ENCODE data around the gene NGLY1. TPM values are rescaled to one million over a fixed set of nuclear protein-coding genes. Genes with fewer than 3 reads are reported as not detected.

The NGLY1 gene
- total RNA-seq, 2 experiments from 2014 or later: 86.1 to 135 TPM

DNA sequence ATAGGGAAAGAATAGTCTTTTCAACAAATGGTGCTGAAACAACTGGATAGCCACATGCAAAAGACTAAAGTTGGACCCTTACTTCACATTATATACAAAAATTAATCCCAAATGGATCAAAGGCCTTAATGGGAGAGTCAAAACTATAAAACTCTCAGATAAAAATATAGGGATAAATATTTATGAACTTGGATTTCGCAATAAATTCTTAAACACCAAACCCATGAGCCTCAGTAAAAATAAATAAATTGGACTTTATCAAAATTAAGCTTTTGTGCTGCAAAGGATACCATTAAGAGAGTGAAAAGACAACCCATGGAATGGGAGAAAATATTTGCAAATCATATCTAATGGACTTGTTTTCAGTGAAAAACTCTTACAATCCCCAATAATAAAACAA, 99.8 kb downstream of the NGLY1 start:
- Mint-ChIP-seq H3K4me1 (no peaks in the 10 kb centered on the region), H3K4me3 (no peak overlapping the region), H3K27ac (no peak overlapping the region), H3K9me3 (ENCODE audit: low read depth) (no peaks in the 10 kb centered on the region), H3K27me3 (peaks cover 2% of the 10 kb centered on the region), H3K36me3 (ENCODE audit: low read depth) (no peaks in the 10 kb centered on the region)
- intact Hi-C loops (cut with DNase I, micrococcal nuclease): no loop called here
- POLR2A ChIA-PET: no interaction called here
- ATAC-seq (no peak), DNase-seq (no peak)
- CTCF ChIA-PET: no interaction called here

DNA sequence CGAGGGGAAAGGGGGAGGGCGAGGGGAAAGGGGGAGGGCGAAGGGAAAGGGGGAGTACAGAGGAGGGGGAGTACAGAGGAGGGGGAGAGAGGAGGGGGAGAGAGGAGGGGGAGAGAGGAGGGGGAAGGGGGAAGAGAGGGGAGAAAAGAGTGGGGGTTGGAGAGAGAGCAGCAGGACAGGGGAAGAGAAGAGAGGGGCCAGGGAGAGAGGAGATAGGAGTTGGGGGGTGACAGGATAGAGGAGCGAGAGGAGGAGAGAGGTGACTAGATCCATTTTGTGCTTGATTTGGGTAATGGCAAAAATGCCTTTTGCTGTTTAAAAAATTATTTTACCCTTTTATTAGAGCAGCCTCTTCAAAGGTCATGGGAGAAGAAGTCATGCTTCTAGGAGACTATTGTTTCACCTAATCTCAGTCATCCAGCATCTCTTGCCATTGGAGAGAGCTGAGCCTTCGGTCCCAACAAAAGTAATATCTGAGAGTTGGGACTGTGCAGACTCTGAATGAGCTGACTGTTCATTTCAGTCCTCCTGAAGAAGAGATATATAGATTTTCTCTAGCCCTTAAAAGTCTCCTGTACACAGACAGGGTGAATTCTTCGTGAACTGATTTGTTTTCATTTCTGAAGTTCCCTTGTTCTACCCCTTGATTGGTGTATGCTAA, 103.5 kb downstream of the NGLY1 start:
- no peak for ATAC-seq
- Mint-ChIP-seq H3K4me3 (no peak overlapping the region), H3K9me3 (ENCODE audit: low read depth) (no peaks in the 10 kb centered on the region), H3K27me3 (no peaks in the 10 kb centered on the region), H3K27ac (no peak overlapping the region), H3K4me1 (no peaks in the 10 kb centered on the region), H3K36me3 (ENCODE audit: low read depth) (no peaks in the 10 kb centered on the region)
- POLR2A ChIA-PET: no interaction called here
- CTCF ChIA-PET: no interaction called here
- intact Hi-C loops (cut with DNase I, micrococcal nuclease): no loop called here
- no peak for DNase-seq

DNA sequence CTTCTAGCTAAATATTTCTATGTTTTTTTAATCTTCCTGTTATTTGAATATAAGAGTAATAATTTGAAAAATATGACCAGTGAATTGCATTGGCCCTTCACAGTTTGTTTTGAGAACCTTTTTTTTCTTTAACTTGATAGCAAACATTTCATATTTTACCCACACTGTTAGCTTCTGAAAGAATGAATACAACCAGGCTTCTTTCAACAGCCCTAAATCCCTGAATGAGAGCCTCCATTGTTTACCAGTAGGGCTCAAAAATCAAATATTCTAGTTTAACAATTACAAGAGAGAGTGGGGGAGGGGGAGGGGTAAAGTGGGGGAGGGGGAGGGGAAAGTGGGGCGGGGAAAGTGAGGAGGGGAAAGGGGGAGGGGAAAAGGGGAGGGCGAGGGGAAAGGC, 104.1 kb downstream of the NGLY1 start:
- no peaks in the 10 kb centered on the region for H3K27me3 Mint-ChIP-seq

DNA sequence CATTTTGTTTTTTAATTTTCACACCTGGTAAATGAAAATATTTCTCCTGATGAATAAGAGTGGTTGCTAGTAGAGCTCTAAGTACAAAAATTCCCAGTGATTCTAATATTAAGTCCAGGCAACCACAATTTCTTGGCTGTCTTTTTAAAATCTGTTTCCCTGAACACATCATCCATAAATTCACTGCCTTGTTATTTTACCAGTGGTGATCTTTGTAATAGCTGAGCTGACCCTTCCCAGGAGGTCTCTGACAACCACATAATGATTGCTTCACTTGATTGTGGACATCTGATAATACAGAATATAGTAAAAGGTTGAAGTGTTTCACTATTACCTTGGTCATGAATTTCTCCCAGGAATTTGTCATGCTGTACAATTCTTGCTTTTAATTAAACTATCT, 104.7 kb downstream of the NGLY1 start:
- no peaks in the 10 kb centered on the region for H3K4me1 Mint-ChIP-seq
- intact Hi-C loops (cut with DNase I, micrococcal nuclease): no loop called here

More for the DNA sequence above, 104.1 kb downstream of the NGLY1 start:
- Mint-ChIP-seq H3K4me3 (no peak overlapping the region), H3K27ac (no peak overlapping the region), H3K4me1 (no peaks in the 10 kb centered on the region), H3K36me3 (ENCODE audit: low read depth) (no peaks in the 10 kb centered on the region), H3K9me3 (ENCODE audit: low read depth) (no peaks in the 10 kb centered on the region)
- DNase-seq: no peak
- no peak for ATAC-seq
- ChIA-PET POLR2A (no interaction called here), CTCF (no interaction called here)
- intact Hi-C loops (cut with DNase I, micrococcal nuclease): no loop called here

DNA sequence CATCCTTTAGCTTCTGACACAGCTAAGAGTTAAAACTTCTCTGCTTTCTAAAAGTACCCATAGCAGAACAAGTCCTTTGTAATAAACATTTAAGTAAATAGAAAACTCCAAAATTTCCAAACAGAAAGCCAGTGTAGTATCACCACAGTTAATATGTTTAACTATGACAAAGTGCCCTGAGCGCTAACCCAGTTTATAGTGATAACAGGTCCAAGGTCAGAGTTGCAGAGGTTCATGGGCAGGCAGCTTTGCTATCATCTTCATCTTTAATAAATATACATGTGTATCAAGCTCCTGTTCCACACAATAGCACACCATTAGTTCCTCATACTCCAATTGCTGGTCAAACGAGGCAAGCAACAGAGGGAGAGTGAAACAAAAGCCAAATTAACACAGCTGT, 106.1 kb downstream of the NGLY1 start:
- Mint-ChIP-seq H3K27me3 (no peaks in the 10 kb centered on the region), H3K36me3 (ENCODE audit: low read depth) (peaks cover 3% of the 10 kb centered on the region), H3K4me1 (no peaks in the 10 kb centered on the region), H3K27ac (no peak overlapping the region), H3K4me3 (no peak overlapping the region), H3K9me3 (ENCODE audit: low read depth) (no peaks in the 10 kb centered on the region)
- ATAC-seq (no peak), DNase-seq (no peak)
- POLR2A ChIA-PET: no interaction called here
- intact Hi-C loops (cut with DNase I, micrococcal nuclease): no loop called here
- CTCF ChIA-PET: no interaction called here

More for the DNA sequence above, 104.7 kb downstream of the NGLY1 start:
- Mint-ChIP-seq H3K36me3 (ENCODE audit: low read depth) (no peaks in the 10 kb centered on the region), H3K27ac (no peak overlapping the region), H3K4me3 (no peak overlapping the region), H3K27me3 (no peaks in the 10 kb centered on the region), H3K9me3 (ENCODE audit: low read depth) (no peaks in the 10 kb centered on the region)
- CTCF ChIA-PET: interaction anchor here (0.7 to 1.2 kb wide), 2 partner anchors 12 to 47 kb away, joined by 3 read pairs; no protein-coding TSS in a partner anchor
- ATAC-seq (no peak), DNase-seq (no peak)
- POLR2A ChIA-PET: no interaction called here

DNA sequence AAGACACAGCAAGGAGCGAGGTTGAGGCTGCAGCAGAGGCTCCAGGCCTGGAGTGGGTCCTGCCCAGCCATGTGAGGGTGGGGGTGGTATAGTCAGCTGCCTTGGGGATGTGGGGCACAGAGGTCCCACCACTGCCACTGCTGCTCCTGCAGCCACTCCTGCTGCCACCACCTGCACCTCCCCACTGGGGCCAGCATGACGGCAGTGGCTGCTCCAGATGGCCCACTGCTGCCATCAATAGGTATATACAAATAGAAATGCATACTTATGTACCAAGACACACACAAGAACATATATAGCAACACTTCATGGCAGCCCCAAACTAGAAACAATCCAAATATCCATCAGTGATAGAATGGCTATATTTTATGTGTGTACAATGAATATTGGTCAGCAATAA, 108.6 kb downstream of the NGLY1 start:
- ChIA-PET CTCF (interaction anchor here (0.8 kb wide), 1 partner anchor 17 kb away, joined by 3 read pairs; no protein-coding TSS in a partner anchor), POLR2A (no interaction called here)
- intact Hi-C loops (cut with DNase I, micrococcal nuclease): no loop called here

DNA sequence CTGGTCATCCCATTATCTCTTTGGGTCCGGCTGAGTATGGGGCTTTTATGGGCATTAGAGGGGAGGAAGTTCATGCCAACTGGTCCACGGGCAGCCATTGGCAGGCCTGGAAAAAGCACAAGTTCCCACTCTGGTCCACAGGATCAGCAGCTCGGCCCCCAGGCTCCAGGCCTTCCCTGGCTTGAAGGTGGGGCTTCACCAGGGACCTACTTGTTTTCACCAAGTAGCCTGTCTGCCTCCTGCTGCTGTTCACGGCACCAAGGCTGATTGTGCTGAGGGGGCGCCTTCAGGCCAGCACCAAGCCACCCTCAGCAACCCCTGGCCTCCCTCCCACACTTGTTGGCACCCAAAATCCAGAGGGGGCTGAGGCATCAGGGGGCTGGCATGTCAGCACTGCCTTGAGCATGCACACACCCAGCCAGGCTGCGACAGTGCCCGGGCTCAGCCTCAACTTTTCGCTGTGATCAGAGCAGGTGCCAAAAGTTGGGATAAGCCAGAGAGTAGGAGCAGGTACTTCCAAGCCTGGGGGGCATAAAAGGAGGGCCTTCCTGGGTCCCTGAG, 109.4 kb downstream of the NGLY1 start:
- no peak for DNase-seq
- H3K4me1 Mint-ChIP-seq: no peaks in the 10 kb centered on the region
- CTCF ChIA-PET: interaction anchor here (0.5 to 0.6 kb wide), 2 partner anchors 48 to 554 kb away, joined by 3 read pairs; no protein-coding TSS in a partner anchor
- POLR2A ChIA-PET: no interaction called here
- no peak overlapping the region for H3K27ac Mint-ChIP-seq
- H3K27me3 Mint-ChIP-seq: no peaks in the 10 kb centered on the region
- H3K36me3 Mint-ChIP-seq (ENCODE audit: low read depth): peaks cover 3% of the 10 kb centered on the region
- ATAC-seq: no peak
- no peaks in the 10 kb centered on the region for H3K9me3 Mint-ChIP-seq (ENCODE audit: low read depth)
- H3K4me3 Mint-ChIP-seq: no peak overlapping the region
- intact Hi-C loops (cut with DNase I, micrococcal nuclease): no loop called here

More for the DNA sequence above, 108.6 kb downstream of the NGLY1 start:
- Mint-ChIP-seq H3K9me3 (ENCODE audit: low read depth) (no peaks in the 10 kb centered on the region), H3K27ac (no peak overlapping the region), H3K27me3 (no peaks in the 10 kb centered on the region), H3K36me3 (ENCODE audit: low read depth) (peaks cover 3% of the 10 kb centered on the region), H3K4me1 (no peaks in the 10 kb centered on the region), H3K4me3 (no peak overlapping the region)
- DNase-seq: no peak
- no peak for ATAC-seq

Other genes with a start within 250 kb of the NGLY1 start
- gene TOP2B, start 118.5 kb downstream of the NGLY1 start, total RNA-seq: 100 to 1,000 TPM; 132 to 156 TPM
- 10 to 100 TPM; 12.4 to 18.1 TPM for gene OXSM, start 6.6 kb upstream of the NGLY1 start, total RNA-seq